ENCODE results near the gene LMO7.

LMO7 gene

GRCh38 chr13:75757336-75757735 lies 121.2 kb downstream of the LMO7 start:
- no peak for DNase-seq
- no peak for TF ChIP-seq GATA1 (IDR thresholded peaks at IDR 0.05; ENCODE audit: low read depth, low read length)
- no peak for TF ChIP-seq POLR2A (IDR thresholded peaks at IDR 0.05; ENCODE audit: low read length)

- TF ChIP-seq POLR2A (IDR thresholded peaks at IDR 0.05; ENCODE audit: low read length), result no peak
- TF ChIP-seq GATA1 (IDR thresholded peaks at IDR 0.05; ENCODE audit: low read depth, low read length), result no peak
- DNase-seq, result no peak
Measured at GRCh38 chr13:75759531-75759930, 123.4 kb downstream of the LMO7 start.

DNA sequence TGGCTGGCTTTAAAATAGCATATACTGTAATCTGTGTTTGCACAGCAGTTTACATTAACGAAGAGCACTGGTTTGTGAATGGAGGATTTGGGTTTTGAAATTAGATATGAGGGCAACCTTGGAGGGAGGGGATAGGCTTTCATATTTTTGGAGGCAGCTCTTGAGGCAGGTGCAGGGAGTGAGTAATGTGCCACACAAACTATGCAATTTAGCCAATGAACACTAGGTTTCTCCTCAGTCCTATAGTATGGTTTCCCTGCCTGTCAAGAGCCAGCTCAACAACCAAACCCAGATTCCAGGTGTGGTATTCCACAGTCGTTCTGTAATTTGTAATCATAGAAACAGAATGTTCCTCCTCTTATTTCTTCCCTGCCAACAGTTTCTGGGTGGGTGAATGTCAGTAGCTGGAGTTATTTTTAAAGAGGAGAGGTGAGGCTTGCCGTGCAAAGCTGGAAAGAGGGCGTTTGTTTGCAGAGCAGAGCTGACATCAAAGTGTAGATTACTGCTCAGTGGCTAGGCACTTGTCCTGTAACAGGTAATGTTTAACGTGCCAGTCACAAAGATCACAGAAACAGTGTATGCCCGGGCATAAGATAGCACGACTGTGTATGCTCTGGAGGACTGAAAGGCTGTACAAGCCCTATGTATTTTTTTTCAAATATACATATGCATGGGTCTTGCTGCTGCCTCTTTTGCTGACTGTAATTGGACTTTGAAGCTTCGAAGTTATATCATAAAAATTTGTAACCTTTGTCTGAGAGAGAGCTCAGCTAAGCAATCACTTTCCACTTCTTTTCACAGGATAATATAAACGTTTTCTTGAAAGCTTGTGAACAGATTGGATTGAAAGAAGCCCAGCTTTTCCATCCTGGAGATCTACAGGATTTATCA lies 124.2 kb downstream of the LMO7 start:
- DNase-seq, result no peak
- no peak for TF ChIP-seq GATA1 (IDR thresholded peaks at IDR 0.05; ENCODE audit: low read depth, low read length)
- TF ChIP-seq POLR2A (IDR thresholded peaks at IDR 0.05; ENCODE audit: low read length), result no peak

DNA sequence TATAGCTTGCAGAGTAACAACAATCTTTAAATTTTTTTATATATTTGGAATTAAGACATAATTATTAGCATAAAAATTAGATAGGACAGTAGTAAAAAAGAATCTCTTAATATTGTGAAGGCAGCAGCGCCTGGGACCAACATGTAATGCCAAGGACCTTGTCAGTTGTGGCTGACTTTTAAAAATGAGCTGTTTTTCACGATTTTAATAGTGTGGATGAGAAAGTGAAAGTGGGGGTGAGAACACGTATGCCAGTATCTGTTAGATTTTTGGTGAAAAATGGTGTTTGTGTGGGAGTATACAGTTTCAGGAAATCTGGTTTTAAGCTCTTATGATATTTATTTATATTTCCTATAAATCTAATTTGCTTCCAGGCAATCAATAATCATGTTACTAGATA lies 125.2 kb downstream of the LMO7 start:
- DNase-seq, result no peak
- TF ChIP-seq GATA1 (IDR thresholded peaks at IDR 0.05; ENCODE audit: low read depth, low read length), result no peak
- no peak for TF ChIP-seq POLR2A (IDR thresholded peaks at IDR 0.05; ENCODE audit: low read length)

GRCh38 chr13:75762076-75762937 lies 126.2 kb downstream of the LMO7 start:
- no peak for DNase-seq
- TF ChIP-seq POLR2A (IDR thresholded peaks at IDR 0.05; ENCODE audit: low read length) (no peak), GATA1 (IDR thresholded peaks at IDR 0.05; ENCODE audit: low read depth, low read length) (no peak)

GRCh38 chr13:75762955-75763354 lies 126.8 kb downstream of the LMO7 start:
- no peak for DNase-seq

GRCh38 chr13:75763512-75763911 lies 127.4 kb downstream of the LMO7 start:
- TF ChIP-seq POLR2A (IDR thresholded peaks at IDR 0.05; ENCODE audit: low read length), result no peak
- TF ChIP-seq GATA1 (IDR thresholded peaks at IDR 0.05; ENCODE audit: low read depth, low read length), result no peak

More at GRCh38 chr13:75762955-75763354, 126.8 kb downstream of the LMO7 start:
- no peak for TF ChIP-seq POLR2A (IDR thresholded peaks at IDR 0.05; ENCODE audit: low read length)
- TF ChIP-seq GATA1 (IDR thresholded peaks at IDR 0.05; ENCODE audit: low read depth, low read length), result no peak

DNA sequence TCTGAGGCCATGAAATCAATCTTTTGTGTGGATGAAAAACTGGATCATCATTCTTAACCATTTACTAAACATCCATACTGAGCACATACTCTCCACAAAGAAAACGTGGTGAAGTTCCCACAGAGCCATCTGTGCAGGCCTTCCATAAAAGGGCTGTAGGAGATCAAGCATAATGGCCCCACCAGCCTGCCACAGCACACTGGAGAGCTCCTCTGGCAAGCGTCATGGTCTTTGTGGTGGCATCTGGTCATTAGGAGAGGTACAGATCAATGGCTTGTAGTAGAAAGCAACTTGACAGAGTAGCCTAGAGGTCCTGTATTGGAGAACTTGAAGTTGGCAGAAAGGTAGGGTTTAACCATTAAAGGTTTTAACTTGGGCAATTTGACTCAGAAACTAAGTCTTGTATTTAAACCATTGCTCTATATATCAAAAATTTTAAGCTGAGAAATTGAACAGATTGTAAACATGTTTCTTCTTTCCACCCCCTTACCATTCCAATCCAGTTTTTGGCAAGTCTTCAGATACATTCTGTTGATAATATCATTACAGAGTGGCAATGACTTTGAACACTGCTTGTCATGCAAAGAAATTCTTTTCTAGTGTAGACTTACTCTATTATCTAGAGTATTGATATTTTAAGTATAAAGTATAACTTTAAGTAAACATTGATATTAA lies 128.3 kb downstream of the LMO7 start:
- no peak for DNase-seq
- TF ChIP-seq POLR2A (IDR thresholded peaks at IDR 0.05; ENCODE audit: low read length), result no peak
- no peak for TF ChIP-seq GATA1 (IDR thresholded peaks at IDR 0.05; ENCODE audit: low read depth, low read length)

More at GRCh38 chr13:75763512-75763911, 127.4 kb downstream of the LMO7 start:
- DNase-seq, result no peak

DNA sequence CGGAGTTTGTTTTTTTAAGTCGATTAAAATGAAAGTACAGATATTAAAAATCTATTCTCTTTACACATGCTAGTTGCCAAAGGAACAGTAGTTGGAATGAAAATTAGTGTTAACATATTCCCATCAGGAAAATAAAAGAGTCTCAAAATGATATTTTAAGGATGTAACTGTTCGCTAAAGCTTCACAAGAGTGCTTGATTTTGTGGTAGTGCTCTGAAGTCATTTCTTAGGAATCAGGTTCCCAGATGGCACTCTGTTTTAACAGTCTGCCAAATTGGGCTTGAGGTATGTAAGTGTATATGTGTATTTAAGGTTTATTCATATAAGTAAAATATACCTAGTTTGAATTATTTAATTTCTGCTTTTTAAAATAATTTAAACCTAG lies 128.8 kb downstream of the LMO7 start:
- TF ChIP-seq POLR2A (IDR thresholded peaks at IDR 0.05; ENCODE audit: low read length) (no peak), GATA1 (IDR thresholded peaks at IDR 0.05; ENCODE audit: low read depth, low read length) (no peak)
- DNase-seq, result no peak

GRCh38 chr13:75766636-75767035 lies 130.5 kb downstream of the LMO7 start:
- TF ChIP-seq GATA1 (IDR thresholded peaks at IDR 0.05; ENCODE audit: low read depth, low read length) (no peak), POLR2A (IDR thresholded peaks at IDR 0.05; ENCODE audit: low read length) (no peak)
- DNase-seq, result no peak

DNA sequence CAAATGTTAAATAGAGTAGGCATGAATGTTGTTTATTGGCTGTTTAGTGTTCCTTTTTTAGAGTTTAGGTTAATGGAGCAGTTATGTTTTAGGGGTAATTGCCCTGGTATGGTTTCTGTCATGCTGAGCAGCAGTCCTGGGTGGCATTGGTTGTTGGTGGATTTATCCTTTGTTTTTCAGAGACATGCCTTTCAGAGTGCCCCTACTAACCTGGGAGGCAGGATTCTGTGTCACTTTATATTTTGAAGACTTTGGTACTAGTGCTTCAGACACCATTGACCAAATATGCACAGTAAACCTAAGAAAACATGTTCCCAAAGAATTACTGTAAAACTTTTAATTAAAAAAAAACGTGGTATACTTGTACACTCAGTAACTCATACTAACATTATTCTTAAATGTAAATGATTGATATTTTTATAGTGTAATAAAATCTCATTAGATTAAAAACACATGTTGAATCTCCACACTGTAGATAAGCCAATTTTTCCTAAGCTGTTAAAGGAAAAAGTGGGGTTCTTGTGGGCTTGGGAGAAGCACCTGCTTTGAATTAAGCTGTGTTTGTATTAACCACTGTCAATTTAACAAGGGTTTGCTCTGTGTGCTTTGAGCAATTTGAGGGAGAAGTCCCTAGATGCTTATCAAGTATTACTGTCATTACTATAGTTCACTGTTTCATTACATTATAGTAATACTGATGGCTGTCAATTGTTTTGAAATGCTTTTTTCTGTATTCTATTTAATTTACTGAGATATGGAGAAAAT lies 133.2 kb downstream of the LMO7 start:
- no peak for DNase-seq
- TF ChIP-seq GATA1 (IDR thresholded peaks at IDR 0.05; ENCODE audit: low read depth, low read length) (no peak), POLR2A (IDR thresholded peaks at IDR 0.05; ENCODE audit: low read length) (no peak)

- TF ChIP-seq GATA1 (IDR thresholded peaks at IDR 0.05; ENCODE audit: low read depth, low read length) (no peak), POLR2A (IDR thresholded peaks at IDR 0.05; ENCODE audit: low read length) (no peak)
Measured at GRCh38 chr13:75770164-75770563, 134.0 kb downstream of the LMO7 start.

GRCh38 chr13:75770592-75771011 lies 134.5 kb downstream of the LMO7 start:
- no peak for TF ChIP-seq GATA1 (IDR thresholded peaks at IDR 0.05; ENCODE audit: low read depth, low read length)
- no peak for TF ChIP-seq POLR2A (IDR thresholded peaks at IDR 0.05; ENCODE audit: low read length)
- DNase-seq, result no peak

More at GRCh38 chr13:75770164-75770563, 134.0 kb downstream of the LMO7 start:
- DNase-seq, result no peak

Data from erythroblast (primary cell).